Measurements from ENCODE around the gene KLRG1.

GRCh38 chr12:8951744-8952143, 37.6 kb upstream of the KLRG1 start:
- TF ChIP-seq EZH2phosphoT487 (IDR thresholded peaks at IDR 0.05; ENCODE audit: insufficient read depth, low read depth) = no peak
- no peak for TF ChIP-seq EZH2 (IDR thresholded peaks at IDR 0.05; ENCODE audit: insufficient read depth, poor library complexity, severe bottlenecking)
